GM21515 (cell line): ENCODE data around the gene NBEAL2.

ENCODE experiments used
- ATAC-seq: cut with Tn5 transposase; IDR thresholded peaks from one replicate; pipeline ENCODE4 v1.9.1; 2021; ENCODE audit not compliant: unreplicated experiment

Gene NBEAL2

DNA sequence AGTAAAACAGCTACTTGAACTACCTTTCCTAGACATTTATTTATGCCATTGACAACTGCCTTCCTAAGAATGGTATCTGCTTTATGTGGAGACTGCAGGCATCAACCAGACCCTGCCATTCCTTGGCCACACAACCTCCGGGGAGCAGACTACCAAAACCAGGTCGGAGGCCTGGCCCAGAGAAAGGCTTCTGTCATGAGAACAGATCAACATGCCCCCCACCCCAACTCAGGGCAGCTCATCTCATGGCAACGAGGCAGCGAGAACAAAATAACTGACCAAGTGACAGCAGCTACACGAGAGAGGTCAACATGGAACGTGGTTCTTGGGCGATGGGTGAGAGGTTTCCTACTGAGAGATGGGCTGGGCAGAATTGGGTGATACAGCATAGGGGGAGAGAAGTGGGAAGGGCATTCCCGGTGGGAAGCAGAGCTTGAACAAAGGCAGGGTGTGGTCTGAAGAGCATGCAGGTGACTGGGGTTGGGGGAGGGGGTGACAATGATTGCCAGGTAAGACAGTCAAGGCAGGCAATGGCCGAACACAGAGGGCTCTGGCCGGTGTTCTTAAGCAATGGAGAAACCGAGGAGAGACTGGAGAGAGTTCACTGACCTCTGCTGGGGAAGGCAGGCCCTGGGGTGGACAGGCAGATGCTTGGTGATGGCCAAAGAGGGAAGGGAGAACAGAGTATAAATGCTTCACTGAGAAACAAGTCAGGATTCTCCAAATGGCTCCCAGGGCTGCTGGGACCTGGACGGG, 36.8 kb upstream of the NBEAL2 start:
- no peak for ATAC-seq

DNA sequence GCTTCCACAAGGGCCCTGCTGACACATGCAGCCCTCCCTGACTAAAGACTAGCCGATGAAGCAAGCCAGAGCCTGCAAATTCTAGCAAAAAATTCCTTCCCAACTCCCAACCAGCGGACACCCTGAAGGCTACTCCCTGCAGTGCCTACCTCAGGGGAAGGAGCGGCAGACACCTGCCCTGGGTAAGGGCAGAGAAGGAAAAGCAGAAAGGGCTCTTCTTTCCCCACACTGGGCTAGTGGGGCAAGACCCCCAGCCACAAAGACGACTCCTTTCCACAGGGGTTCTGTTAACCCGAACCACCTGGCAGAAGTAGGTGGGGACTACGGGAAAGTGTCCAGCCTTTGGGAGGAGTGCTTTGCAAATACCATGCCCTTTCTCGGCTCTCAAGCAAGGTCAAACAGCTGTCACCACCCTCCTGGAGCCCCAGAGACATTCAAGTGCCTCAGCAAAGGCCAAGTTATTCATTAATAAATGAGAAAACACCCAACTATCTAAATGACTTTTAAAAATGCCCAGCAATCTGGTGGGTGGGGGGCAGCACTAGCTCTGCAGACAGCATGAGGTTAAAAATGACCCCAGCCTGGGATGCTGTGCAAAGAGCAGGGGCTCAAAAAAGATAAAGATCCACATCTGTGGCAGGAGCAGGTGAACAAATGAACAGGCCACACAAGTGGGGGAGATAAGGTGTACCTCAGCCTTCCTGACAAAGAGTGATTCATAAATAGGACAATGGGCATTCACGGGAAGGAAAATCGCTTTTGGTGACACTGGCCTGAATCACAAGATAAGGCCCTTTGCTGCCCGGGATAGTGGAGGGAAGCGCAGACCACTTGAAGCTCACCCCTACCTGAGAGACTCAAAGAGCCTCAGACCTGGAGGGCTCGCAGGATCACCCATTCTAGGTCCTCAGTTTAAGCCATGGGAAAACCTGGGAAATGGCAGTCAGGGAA, 36.0 kb upstream of the NBEAL2 start:
- ATAC-seq, result no peak

DNA sequence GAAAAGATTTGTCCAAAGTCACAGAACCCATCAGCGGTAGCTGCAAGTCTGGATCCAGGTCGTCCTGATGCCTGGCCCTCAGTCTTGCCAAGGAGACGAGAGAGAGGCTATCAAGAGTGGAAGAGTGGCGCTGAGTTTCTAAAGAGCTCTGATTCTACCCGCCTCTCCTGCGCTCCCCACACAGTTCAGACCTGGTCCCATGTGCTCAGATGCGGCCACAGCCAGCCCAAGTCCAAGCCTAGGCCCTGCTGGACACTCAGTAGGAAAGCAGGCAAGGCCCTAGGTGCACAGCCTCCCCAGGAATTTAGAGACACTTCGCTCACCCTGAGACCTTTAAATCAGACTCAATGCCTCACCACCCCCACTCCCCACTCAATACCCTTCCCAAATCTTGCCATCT, 35.3 kb upstream of the NBEAL2 start:
- ATAC-seq, result no peak

DNA sequence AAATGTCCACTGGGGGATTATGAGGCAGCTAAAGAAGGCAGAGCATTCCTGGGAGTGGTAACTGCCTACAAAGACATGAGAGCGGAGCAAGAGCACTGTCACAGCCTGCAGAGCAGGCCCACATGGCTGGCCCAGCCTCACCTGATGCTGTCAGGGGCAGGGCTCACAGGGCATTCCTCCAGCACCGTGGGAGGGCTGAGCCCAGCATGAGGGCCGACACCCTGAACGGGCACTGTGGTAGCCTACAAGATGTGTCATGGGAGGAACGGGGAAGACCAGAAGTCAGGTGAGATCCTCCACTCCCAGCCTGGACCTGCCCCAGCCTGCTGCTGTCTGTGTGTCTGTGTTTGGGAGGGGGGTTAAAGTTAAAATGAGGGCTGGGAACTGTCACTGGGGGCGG, 33.0 kb upstream of the NBEAL2 start:
- ATAC-seq, result no peak

DNA sequence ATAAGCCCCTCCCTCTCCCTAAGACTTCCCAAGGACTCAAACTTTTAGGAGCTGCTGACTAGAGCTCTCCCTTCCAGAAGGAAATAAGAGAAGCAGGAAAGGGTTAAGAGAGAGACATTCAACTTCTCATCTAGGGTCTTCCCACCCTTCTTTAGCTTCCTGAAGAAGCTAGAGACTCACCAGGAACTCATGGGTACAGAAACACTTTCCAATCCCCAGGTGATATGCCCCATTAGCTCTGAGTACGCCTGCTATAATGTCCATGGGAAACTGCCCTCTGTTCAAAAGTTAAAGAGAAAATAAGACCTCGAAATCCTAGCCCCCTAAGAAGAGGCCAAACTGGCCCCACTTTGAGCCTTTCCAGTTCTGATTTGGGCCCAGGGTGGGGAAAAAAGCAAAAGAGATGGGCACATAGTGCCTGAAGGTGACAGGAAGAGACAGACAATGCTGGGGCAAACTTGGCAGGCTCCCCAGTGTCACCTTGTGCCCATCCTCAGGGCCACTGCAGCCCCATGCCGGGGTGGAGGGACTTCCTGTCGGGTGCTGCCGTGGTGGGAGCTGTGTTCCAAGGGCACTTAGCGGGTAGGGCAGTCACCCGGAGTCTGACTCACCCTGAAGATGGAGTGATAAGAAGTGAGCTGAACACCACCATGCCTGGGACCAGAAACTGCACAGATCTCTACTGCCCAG, 32.5 kb upstream of the NBEAL2 start:
- ATAC-seq, result no peak

DNA sequence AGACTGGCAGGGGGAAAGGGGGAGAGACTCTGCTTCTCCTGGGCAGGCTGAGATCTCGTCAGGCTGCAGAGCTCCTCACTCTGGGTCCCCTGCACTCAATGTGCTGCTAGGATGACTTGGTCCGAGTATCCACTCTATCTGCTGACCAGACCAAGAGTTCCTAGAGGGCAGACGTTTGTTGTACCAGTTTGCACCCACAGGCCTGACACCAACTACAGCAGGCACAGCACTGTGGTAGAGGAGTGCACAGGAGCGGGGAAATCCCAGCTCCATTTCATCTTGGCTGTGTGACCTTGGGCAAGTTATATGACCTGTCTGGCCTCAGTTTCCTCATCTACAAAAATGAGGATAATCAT, 31.9 kb upstream of the NBEAL2 start:
- no peak for ATAC-seq

DNA sequence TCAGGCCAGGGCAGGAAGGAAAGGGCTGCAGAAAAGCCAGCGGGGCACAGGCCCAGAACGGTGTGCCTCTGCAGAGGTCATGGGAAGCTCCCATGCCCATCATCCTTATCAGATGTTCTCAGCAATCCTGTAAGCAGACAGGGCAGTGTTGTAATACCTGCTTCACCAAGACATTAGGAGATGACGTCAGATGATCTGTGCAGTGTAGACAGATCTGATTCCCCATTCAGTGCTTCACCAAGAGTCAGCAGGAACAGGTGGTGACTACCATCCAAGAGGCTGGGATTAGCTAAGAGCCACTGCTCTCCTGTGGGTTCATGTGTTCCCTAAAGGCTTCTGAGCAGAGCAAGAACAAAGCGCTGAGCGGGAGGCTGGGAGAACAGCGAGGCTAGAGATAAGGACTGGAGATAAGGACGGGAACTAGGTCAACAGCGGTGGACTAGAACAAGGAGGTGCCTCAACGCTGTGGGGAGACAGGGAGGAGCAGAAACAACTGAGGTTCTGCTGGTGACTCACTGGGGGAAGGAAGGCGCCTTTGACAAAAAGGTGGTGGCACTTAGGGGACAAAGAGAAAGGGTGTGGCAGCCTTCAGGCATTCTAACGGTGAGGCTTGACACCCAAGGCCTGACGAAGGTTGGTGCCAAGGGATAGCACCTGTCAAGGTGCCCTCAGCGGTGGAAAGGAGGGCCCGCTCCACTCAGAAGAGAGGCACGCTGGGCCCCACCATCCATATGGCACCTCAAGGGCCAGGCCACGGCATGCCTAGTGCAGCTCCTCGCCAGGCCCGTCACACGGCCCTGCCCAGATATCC, 31.3 kb upstream of the NBEAL2 start:
- no peak for ATAC-seq

DNA sequence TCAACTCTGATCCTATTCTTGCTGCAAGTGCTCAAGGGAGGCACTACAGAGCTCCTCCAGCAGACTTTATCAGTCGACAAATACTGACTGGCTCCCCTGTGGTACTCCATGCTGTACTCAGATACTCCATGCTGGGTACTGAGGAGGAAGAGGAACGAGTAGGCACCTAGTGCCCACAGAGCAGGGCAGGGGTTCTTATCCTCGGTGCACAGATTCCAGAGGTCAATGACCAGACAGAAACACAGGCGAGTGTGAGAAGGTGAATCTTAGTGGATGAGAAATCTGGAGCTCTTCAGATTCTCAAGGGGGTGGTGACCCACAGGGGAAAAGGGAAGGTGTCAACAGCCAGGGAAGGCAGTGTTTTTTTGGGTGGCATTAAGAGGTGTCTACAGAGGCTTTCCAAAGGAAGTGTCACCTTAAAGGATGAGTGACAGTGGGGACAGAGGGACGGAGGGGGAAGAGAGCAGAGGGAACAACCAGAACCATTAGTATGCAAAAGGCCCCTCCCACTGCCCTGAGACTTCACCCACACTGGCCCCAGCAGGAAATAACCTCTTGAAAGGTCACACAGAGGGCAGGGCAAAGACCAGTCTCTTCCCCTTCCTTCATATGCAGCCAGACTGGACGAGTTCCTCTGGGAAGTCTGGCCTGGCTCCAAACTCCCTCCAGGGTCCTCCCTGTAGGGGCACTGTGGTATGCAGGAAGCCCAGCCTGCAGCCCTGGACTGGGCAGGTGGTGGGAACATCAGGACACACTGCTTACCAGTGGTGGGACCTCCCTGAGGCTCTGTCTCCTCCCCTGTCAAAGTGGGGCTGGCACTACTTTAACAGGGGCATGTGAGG, 30.4 kb upstream of the NBEAL2 start:
- ATAC-seq, result no peak

DNA sequence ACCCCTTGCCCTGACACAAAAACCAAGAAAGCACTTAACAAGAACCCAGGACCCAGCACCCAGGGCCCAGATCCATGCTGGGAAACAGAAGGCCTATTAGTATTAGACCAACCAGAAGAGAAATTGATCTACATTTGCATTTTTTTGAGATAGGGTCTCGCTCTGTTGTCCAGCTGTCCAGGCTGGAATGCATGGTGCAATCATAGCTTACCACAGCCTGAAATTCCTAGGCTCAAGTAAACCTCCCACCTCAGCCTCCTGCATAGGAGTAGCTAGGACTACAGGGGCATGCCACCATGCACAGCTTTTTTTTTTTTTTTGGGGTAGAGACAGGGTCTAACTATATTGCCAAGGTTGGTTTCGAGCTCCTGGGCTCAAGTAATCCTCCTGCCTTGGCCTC, 29.3 kb upstream of the NBEAL2 start:
- ATAC-seq, result no peak

DNA sequence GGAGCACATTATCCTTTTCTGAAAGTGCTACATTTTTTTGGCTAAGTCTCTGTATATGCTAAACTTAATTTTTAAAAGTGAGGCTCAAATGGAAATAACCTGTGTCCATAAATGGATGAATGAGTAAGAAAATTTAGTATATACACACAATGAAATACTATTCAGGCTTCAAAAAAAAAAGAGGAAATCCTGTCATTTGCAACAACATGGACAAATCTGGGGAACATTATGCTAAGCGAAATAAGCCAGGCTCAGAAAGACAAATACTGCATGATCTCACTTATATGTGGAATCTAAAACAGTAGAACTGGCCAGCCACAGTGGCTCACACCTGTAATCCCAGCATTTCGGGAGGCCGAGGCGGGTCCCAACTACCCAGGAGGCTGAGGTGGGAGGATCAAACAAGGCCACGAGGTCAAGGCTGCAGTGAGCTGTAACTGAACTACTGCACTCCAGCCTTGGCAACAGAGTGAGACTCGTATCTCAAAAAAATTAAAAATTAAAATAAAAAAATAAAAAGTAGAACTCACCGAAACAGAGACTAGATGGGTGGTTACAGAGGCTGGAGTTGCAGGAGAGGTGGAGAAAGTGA, 28.7 kb upstream of the NBEAL2 start:
- no peak for ATAC-seq

DNA sequence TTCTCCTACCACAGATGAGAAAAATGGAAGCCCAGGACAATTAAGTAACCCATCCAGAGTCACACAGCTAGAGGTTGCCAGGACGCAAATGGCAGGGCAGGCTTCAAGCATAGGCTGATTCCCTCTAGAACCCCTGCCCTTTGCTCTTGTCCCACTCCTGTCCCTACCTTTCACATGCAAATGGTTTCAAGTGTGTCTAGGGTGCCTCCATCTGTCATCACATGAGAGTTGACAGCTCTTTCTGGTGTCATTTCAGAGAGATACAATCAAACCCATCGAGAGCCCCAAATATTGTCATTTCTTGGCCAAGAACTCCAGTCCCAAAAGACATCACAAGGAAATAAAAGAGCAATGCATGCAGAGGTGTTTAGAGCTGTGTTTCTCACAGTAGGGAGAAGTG, 26.7 kb upstream of the NBEAL2 start:
- ATAC-seq, result no peak

DNA sequence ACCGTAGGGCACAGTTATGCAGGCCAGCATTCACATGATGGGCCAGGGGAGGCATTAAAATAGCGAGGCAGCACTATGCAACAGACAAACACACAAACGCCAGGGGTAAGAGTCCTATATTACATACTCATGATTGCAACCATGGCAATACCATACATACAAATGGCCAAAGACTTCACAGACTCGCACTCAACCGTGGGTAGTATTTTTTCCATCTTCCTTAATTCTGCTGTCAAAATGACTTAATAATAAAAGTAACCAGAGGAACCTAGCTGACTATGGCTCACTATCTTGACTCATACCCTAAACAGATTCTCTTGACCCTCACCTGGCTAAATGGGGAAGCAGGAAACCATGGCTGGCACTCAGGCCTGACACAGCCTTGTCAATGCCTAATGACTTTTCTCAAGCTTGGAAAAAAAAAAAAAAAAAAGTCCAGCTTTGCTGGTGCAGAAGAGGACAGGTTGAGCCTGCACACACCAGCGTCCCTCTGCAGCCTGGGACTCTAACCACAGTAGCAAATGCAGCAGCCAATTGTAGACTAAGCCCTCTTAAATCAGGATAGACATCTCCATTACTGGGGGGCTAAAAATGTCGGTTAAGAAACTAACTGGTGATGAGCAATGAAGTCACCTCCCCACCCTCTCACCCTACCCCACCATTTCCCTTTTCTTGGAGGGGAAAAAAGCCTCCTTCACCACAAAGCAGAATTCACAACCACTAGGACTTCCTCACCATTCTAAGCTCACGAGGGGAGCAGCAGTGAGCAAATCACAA, 26.0 kb upstream of the NBEAL2 start:
- ATAC-seq, result peak; percentile 28

DNA sequence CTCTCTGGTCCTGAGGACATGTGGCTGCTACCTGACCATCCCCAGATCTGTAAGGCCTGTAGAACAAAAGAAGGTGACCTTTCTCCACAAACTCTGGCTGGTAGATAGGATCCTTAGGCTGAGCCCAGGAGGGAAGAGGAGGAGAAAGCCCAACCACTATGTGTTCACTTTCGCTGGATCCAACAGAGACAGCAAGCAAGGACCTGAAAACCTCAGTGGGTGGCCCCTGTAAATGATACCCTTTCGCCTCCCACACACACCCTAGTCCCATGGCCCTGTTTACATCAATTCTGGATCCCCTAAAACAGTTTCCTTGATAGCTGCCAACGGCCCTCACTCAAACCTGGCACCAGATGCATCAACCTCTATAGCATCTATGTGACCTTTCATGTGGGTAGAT, 25.3 kb upstream of the NBEAL2 start:
- ATAC-seq, result peak; percentile 2

DNA sequence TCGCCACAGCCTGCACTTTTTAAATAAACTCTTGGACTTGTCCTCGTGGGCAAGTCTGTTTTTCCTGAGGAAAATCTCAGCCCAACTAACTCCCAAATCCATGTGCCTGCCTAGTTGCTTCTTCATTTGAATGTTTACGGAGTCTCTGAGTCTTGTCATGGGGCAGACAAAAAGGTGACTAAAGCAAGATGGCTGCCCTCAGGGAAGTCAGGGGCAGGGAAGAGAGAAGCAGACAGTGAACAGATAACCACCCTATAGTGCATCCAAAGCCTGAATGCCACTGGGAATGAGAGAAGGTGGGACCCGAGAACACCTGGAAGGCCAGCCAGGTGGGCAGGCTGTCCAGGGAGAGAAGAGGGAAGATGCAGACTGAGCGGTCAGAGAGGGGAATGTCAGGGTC, 24.3 kb upstream of the NBEAL2 start:
- ATAC-seq, result no peak

DNA sequence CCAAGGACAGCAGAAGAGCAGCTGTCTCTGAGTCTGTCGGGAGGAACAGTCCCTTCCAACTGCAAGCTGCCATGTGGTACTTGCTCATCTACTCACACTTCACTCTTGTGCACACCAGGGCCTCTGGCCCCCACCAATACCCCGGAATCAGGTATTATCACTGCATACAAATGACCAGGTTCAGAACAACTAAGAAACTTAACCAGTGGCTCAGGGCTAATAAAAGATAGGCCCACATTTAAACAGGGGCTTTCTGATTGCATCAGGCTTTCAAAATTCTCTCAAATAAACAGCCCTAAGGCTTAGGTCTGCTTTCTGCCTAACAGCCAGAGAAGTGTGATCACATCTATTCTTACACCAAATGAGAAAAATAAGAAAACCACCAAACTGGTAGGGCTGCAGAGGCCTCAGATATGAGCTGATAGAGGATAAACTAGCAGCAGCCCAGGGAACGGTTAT, 23.6 kb upstream of the NBEAL2 start:
- ATAC-seq, result no peak

DNA sequence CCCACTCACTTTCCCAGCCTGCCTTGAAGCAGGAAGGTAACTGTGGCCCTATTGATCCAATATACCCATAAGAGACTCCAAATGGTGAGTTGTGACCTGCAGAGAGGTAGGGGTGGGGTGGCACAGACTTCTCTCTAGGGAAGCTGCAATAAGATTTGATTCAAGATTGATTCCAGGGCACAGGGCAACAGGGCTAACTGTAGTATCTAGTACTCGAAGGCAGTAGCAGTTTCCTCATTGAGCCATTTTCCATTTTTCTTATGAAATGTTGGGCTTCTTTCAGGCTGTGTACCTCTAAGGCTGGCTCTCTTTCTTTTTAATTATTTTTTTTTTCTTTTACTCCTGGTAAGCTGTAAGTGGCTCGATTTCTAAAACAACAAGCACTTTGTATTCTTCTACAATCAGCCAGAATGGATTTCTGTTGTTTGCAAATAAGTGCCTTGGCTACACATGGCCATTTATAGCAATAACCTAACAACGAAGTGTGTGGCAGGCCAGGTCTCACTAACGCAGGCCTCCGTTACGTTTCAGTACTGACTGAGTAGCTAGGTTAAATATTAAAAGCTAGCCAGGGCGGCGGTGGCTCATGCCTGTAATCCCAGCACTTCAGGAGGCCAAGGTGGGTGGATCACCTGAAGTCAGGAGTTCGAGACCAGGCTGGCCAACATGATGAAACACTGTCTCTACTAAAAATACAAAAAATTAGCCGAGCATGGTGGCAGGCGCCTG, 22.2 kb upstream of the NBEAL2 start:
- no peak for ATAC-seq

DNA sequence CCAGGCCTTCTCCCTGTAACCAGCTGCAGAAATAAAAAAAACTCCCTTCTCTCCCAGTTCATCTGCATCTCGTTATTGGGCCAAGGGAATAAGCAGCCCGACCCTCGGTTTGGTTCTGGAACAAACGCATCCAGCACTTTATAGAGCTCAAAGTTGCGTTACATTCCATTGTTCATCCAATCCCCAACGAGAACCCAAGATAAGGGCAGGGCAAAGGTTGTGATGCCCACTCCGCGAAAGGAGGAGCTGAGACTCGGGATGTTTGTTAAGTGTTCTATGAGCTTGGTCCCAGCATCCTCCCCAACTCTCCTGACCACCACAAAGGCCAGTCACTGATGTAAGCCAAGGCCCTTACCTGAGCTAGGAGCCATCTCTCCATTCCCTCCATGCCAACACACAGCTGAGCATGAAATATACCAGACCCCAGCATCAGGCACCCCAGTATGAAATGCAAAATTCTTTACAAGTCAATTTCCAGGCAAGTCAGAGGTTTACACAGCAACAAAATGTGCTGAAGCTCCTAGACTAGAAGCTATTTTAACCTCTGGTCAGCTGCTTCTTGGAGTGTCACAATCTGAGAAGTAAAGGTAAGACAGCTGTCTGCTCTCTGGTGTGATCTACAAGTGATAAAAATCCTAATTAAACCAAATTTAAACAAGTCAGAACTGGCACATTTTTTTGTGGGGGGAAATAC, 20.9 kb upstream of the NBEAL2 start:
- ATAC-seq, result no peak

DNA sequence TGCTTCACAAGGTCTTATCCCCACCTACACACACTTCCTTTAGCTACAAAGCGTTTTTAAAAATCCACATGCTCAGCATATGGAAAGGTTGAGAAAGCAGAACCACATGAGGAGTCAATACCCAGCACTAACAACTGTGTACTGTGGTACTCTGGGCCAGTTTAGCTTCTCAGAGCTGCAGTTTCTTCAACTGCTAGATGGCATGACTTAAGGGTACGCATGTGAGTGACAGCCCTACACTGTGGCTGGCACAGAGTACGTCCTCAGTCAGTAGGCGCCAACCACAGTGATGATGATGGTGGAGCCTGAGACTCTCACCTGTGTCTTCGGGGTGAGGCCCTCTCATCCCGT, 20.3 kb upstream of the NBEAL2 start:
- no peak for ATAC-seq
